ENCODE results near the gene SSBP4.

The SSBP4 gene

DNA sequence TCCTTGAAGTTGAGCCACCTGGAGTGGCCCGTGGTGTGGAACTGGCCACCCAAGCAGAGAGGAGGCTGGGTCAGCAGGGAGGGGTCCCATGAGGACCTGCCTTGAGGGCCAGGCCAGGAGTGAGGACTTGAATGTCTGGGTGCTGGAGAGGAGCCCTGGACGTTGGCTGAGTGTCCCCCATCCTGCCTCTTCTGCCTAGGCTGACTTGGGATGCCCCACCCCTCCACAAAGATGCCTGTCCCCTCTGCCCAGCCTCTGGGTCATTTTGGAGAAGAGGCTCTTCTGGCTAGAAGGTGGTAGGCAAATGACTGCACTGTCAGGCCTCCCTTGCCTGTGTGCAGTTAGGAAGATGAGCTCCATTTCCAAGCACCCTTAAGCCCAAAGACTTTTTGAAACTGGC is 1.7 kb downstream of the SSBP4 start:
- H2BK120ac ChIP-seq (ENCODE audit: low read depth, low read length), result no peak overlapping the region
- no peak overlapping the region for H2BK15ac ChIP-seq (replicated peaks; ENCODE audit: low read depth)
- H3K56ac ChIP-seq (ENCODE audit: low read length), result peak overlapping the region; percentile 42
- peaks cover 8% of the 10 kb centered on the region for H3K79me1 ChIP-seq (ENCODE audit: low read length)
- no peak overlapping the region for H4K8ac ChIP-seq (ENCODE audit: low read depth, low read length)
- H3K4me2 ChIP-seq (ENCODE audit: low read length), result no peak overlapping the region
- no CpG with 5 or more reads among the region's 2 CpGs for WGBS (ENCODE audit: extremely low coverage, insufficient coverage, low lambda C conversion rate)
- peaks cover 7% of the 10 kb centered on the region for H3K79me2 ChIP-seq (ENCODE audit: control insufficient read depth, insufficient read depth, low read length)
- DNase-seq, result no peak
- no peak overlapping the region for H3K4me3 ChIP-seq (ENCODE audit: low read length)
- no peak overlapping the region for H2AK5ac ChIP-seq (ENCODE audit: low read length)
- no peak overlapping the region for H3K4ac ChIP-seq (ENCODE audit: low read depth, low read length)
- H2BK5ac ChIP-seq (ENCODE audit: low read length), result no peak overlapping the region
- H3K27me3 ChIP-seq (ENCODE audit: insufficient read depth, low read length, poor library complexity), result no peaks in the 10 kb centered on the region
- peak overlapping the region; percentile 66 for H3K23ac ChIP-seq (ENCODE audit: low read length)
- H3K4me1 ChIP-seq (ENCODE audit: control insufficient read depth, low read depth, low read length), result peaks cover 7% of the 10 kb centered on the region
- no peaks in the 10 kb centered on the region for H3K36me3 ChIP-seq (ENCODE audit: control insufficient read depth, insufficient read depth, low read length)
- no peak overlapping the region for H4K5ac ChIP-seq (ENCODE audit: low read length)
- peak overlapping the region; percentile 32 for H3K9ac ChIP-seq (ENCODE audit: low read length)
- H3K27ac ChIP-seq (ENCODE audit: low read depth, low read length), result no peak overlapping the region
- no peak overlapping the region for H3K18ac ChIP-seq (ENCODE audit: low read length)

DNA sequence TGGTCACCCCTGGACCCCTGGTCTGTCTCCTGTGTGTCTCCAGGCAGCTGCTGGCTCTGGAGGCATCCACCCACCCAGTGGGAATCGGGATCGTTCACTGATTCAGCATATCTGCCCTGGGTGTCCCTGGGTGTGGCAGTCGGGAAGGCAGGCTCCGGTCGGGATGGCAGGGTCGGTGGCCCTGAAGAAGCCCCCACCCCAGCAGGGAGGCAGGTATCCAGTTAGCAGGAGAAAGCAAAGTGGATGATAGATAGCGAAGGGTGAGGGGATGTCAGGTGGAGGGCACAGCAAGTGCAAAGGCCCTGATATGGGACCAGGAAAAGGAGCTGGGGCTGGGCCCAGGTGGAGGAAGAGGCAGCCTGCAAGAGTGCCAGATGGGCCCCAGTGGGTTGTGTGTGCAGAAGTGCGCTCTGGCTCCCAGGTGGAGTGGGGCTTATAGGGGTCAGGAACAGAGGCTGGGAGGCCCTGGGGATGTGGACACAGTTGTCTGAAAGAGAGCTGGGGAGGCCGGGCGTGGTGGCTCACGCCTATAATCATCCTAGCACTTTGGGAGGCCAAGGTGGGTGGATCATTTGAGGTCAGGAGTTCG is 2.3 kb downstream of the SSBP4 start:
- Histone ChIP-seq H3K4me3 (ENCODE audit: low read length) (no peak overlapping the region), H3K4me2 (ENCODE audit: low read length) (no peak overlapping the region), H3K56ac (ENCODE audit: low read length) (peak overlapping the region; percentile 34), H4K5ac (ENCODE audit: low read length) (no peak overlapping the region), H3K27ac (ENCODE audit: low read depth, low read length) (no peak overlapping the region), H3K79me2 (ENCODE audit: control insufficient read depth, insufficient read depth, low read length) (peaks cover 7% of the 10 kb centered on the region), H3K4me1 (ENCODE audit: control insufficient read depth, low read depth, low read length) (peaks cover 7% of the 10 kb centered on the region), H2BK120ac (ENCODE audit: low read depth, low read length) (no peak overlapping the region), H2BK5ac (ENCODE audit: low read length) (no peak overlapping the region), H3K18ac (ENCODE audit: low read length) (no peak overlapping the region), H3K36me3 (ENCODE audit: control insufficient read depth, insufficient read depth, low read length) (no peaks in the 10 kb centered on the region), H3K4ac (ENCODE audit: low read depth, low read length) (no peak overlapping the region), H3K9ac (ENCODE audit: low read length) (no peak overlapping the region), H2AK5ac (ENCODE audit: low read length) (no peak overlapping the region), H3K23ac (ENCODE audit: low read length) (peak overlapping the region; percentile 66), H3K79me1 (ENCODE audit: low read length) (peaks cover 8% of the 10 kb centered on the region), H4K8ac (ENCODE audit: low read depth, low read length) (no peak overlapping the region), H2BK15ac (replicated peaks; ENCODE audit: low read depth) (no peak overlapping the region), H3K27me3 (ENCODE audit: insufficient read depth, low read length, poor library complexity) (no peaks in the 10 kb centered on the region)
- DNase-seq, result no peak
- WGBS (ENCODE audit: extremely low coverage, insufficient coverage, low lambda C conversion rate), result no CpG with 5 or more reads among the region's 12 CpGs

DNA sequence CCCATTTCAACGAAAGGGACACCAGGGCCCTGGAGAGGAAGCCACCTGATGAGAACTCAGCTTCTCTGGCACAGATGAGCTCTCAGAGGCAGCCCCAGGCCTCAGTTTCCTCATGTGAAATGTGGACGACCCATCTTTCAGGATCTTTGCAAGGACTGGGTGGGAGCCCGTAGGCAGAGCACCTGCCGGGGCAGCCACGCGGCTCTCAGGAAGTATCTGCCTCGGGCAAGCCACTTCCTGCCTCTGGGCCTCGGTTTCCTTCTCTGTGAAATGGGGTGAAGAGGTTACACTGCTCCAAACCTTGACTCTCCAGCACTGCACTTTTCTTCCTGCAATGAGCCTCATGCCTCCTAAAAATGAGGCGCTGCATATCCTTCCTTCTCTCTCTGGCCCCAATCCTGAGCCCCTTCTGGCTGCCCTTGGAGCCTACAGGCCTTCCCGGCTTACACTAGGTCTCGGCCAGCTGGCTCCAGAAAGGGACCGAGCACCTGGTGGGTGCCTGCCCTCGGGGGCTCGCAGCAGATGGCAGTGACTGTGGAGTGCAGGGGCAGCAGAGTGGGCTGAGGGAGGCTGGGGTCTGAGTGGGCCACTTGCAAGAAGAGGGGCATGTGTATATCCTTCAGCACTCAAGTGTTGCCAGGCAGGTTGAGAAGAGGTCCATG is 3.5 kb downstream of the SSBP4 start:
- no peak overlapping the region for H2BK5ac ChIP-seq (ENCODE audit: low read length)
- H4K5ac ChIP-seq (ENCODE audit: low read length), result no peak overlapping the region
- no peak overlapping the region for H2BK120ac ChIP-seq (ENCODE audit: low read depth, low read length)
- H3K27ac ChIP-seq (ENCODE audit: low read depth, low read length), result no peak overlapping the region
- no peak overlapping the region for H3K18ac ChIP-seq (ENCODE audit: low read length)
- no CpG with 5 or more reads among the region's 14 CpGs for WGBS (ENCODE audit: extremely low coverage, insufficient coverage, low lambda C conversion rate)
- no peak overlapping the region for H3K4ac ChIP-seq (ENCODE audit: low read depth, low read length)
- H3K23ac ChIP-seq (ENCODE audit: low read length), result no peak overlapping the region
- H3K56ac ChIP-seq (ENCODE audit: low read length), result no peak overlapping the region
- no peak overlapping the region for H2BK15ac ChIP-seq (replicated peaks; ENCODE audit: low read depth)
- H3K27me3 ChIP-seq (ENCODE audit: insufficient read depth, low read length, poor library complexity), result no peaks in the 10 kb centered on the region
- no peaks in the 10 kb centered on the region for H3K36me3 ChIP-seq (ENCODE audit: control insufficient read depth, insufficient read depth, low read length)
- H2AK5ac ChIP-seq (ENCODE audit: low read length), result no peak overlapping the region
- no peak overlapping the region for H4K8ac ChIP-seq (ENCODE audit: low read depth, low read length)
- H3K4me2 ChIP-seq (ENCODE audit: low read length), result no peak overlapping the region
- no peak overlapping the region for H3K4me3 ChIP-seq (ENCODE audit: low read length)
- no peak overlapping the region for H3K9ac ChIP-seq (ENCODE audit: low read length)
- no peak for DNase-seq
- peaks cover 8% of the 10 kb centered on the region for H3K79me1 ChIP-seq (ENCODE audit: low read length)
- peaks cover 7% of the 10 kb centered on the region for H3K79me2 ChIP-seq (ENCODE audit: control insufficient read depth, insufficient read depth, low read length)
- H3K4me1 ChIP-seq (ENCODE audit: control insufficient read depth, low read depth, low read length), result peaks cover 7% of the 10 kb centered on the region

- Histone ChIP-seq H2AK5ac (ENCODE audit: low read length) (no peak overlapping the region), H3K56ac (ENCODE audit: low read length) (no peak overlapping the region), H3K79me1 (ENCODE audit: low read length) (peaks cover 8% of the 10 kb centered on the region), H2BK5ac (ENCODE audit: low read length) (no peak overlapping the region), H3K4me3 (ENCODE audit: low read length) (no peak overlapping the region), H3K9ac (ENCODE audit: low read length) (no peak overlapping the region), H3K4me2 (ENCODE audit: low read length) (no peak overlapping the region), H4K5ac (ENCODE audit: low read length) (no peak overlapping the region), H3K23ac (ENCODE audit: low read length) (no peak overlapping the region), H4K8ac (ENCODE audit: low read depth, low read length) (no peak overlapping the region), H3K4ac (ENCODE audit: low read depth, low read length) (no peak overlapping the region), H3K27me3 (ENCODE audit: insufficient read depth, low read length, poor library complexity) (no peaks in the 10 kb centered on the region), H3K4me1 (ENCODE audit: control insufficient read depth, low read depth, low read length) (peaks cover 4% of the 10 kb centered on the region), H2BK15ac (replicated peaks; ENCODE audit: low read depth) (no peak overlapping the region), H3K18ac (ENCODE audit: low read length) (no peak overlapping the region), H2BK120ac (ENCODE audit: low read depth, low read length) (no peak overlapping the region), H3K79me2 (ENCODE audit: control insufficient read depth, insufficient read depth, low read length) (peaks cover 7% of the 10 kb centered on the region), H3K36me3 (ENCODE audit: control insufficient read depth, insufficient read depth, low read length) (no peaks in the 10 kb centered on the region), H3K27ac (ENCODE audit: low read depth, low read length) (no peak overlapping the region)
- no CpG with 5 or more reads among the region's 21 CpGs for WGBS (ENCODE audit: extremely low coverage, insufficient coverage, low lambda C conversion rate)
- no peak for DNase-seq
Observed at GRCh38 chr19:18423258-18424020, 4.2 kb downstream of the SSBP4 start.

DNA sequence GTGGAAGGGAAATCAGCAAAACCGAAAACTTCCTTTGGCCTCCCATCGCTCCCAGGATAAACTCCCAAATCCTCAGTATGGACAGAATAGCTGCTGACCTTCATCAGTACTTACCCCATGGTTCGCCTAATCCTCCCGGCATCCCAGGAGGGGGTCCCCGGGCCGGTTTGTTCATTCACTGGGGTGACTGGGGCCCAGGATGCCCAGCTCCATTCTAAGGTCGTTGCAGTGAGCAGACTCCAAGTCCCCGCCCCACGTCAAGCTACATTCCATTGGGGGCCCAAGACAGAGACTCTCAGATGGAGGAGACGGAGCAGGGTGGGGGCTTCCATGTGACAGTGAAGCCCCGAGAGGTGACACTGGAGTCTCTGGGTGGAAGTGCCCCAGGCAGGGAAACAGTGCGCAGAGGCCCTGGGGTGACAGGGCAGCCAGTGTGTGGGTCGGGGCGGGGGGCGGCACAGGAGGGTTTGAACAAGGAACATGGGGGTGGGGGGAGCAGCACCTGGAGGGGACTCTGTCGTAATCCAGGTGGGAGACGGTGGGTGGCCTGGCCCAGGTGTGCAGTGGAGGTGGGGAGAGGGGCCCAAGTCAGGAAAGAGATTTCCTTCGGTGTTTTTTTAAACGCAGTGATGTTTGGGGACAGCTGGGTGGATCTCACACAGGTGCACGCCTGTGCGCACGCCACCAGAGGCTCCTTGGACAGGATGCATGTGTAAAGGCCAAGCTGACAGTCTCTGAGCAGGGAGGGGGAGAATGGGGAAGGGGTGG is 5.1 kb downstream of the SSBP4 start:
- H3K23ac ChIP-seq (ENCODE audit: low read length), result no peak overlapping the region
- peak overlapping the region; percentile 34 for H3K56ac ChIP-seq (ENCODE audit: low read length)
- peaks cover 8% of the 10 kb centered on the region for H3K79me1 ChIP-seq (ENCODE audit: low read length)
- H3K9ac ChIP-seq (ENCODE audit: low read length), result no peak overlapping the region
- WGBS (ENCODE audit: extremely low coverage, insufficient coverage, low lambda C conversion rate), result no CpG with 5 or more reads among the region's 22 CpGs
- H3K18ac ChIP-seq (ENCODE audit: low read length), result no peak overlapping the region
- H4K5ac ChIP-seq (ENCODE audit: low read length), result no peak overlapping the region
- H3K4me2 ChIP-seq (ENCODE audit: low read length), result no peak overlapping the region
- no peak overlapping the region for H2AK5ac ChIP-seq (ENCODE audit: low read length)
- no peak overlapping the region for H2BK120ac ChIP-seq (ENCODE audit: low read depth, low read length)
- no peak for DNase-seq
- H4K8ac ChIP-seq (ENCODE audit: low read depth, low read length), result no peak overlapping the region
- H3K36me3 ChIP-seq (ENCODE audit: control insufficient read depth, insufficient read depth, low read length), result no peaks in the 10 kb centered on the region
- no peak overlapping the region for H2BK15ac ChIP-seq (replicated peaks; ENCODE audit: low read depth)
- H3K4ac ChIP-seq (ENCODE audit: low read depth, low read length), result no peak overlapping the region
- H3K4me1 ChIP-seq (ENCODE audit: control insufficient read depth, low read depth, low read length), result no peaks in the 10 kb centered on the region
- no peaks in the 10 kb centered on the region for H3K27me3 ChIP-seq (ENCODE audit: insufficient read depth, low read length, poor library complexity)
- no peak overlapping the region for H3K4me3 ChIP-seq (ENCODE audit: low read length)
- H3K27ac ChIP-seq (ENCODE audit: low read depth, low read length), result no peak overlapping the region
- no peak overlapping the region for H2BK5ac ChIP-seq (ENCODE audit: low read length)
- peaks cover 7% of the 10 kb centered on the region for H3K79me2 ChIP-seq (ENCODE audit: control insufficient read depth, insufficient read depth, low read length)

All from mesendoderm (in vitro differentiated cells).